ENCODE results near the gene LILRB4. TPM values are rescaled to one million over a fixed set of nuclear protein-coding genes. Genes with fewer than 3 reads are reported as not detected.
"Not testable (repeated sequence)": the region's sequence is repeated elsewhere in the genome, so short reads cannot be mapped to it uniquely, and the experiment has no call there.

The LILRB4 gene
- total RNA-seq, 1 experiment from 2014 or later: not detected

GRCh38 chr19:54673222-54673621 is 10.4 kb downstream of the LILRB4 start:
- Mint-ChIP-seq H3K27ac (no peak overlapping the region), H3K4me1 (peaks cover 2% of the 10 kb centered on the region; the same call in 1 of the 2 replicates), H3K9me3 (peaks cover 35% of the 10 kb centered on the region), H3K36me3 (peaks cover 13% of the 10 kb centered on the region), H3K4me3 (no peak overlapping the region), H3K27me3 (ENCODE audit: low read depth) (no peaks in the 10 kb centered on the region; the same call in 1 of the 2 replicates)
- ChIA-PET CTCF (interaction anchor here (0.6 to 2.9 kb wide), 5 partner anchors 19 to 794 kb away, joined by 3 to 25 read pairs (median 5); no protein-coding TSS in a partner anchor), POLR2A (no interaction called here)
- no peak for DNase-seq (ENCODE audit: low spot score)
- ATAC-seq: no peak
- TF ChIP-seq, protein P1, sequence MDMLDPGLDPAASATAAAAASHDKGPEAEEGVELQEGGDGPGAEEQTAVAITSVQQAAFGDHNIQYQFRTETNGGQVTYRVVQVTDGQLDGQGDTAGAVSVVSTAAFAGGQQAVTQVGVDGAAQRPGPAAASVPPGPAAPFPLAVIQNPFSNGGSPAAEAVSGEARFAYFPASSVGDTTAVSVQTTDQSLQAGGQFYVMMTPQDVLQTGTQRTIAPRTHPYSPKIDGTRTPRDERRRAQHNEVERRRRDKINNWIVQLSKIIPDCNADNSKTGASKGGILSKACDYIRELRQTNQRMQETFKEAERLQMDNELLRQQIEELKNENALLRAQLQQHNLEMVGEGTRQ (CRISPR knock-in tag; IDR thresholded peaks at IDR 0.05): no peak
- no peak for TF ChIP-seq NFE2L1 (CRISPR knock-in tag; IDR thresholded peaks at IDR 0.05)
- TF ChIP-seq, protein P2, sequence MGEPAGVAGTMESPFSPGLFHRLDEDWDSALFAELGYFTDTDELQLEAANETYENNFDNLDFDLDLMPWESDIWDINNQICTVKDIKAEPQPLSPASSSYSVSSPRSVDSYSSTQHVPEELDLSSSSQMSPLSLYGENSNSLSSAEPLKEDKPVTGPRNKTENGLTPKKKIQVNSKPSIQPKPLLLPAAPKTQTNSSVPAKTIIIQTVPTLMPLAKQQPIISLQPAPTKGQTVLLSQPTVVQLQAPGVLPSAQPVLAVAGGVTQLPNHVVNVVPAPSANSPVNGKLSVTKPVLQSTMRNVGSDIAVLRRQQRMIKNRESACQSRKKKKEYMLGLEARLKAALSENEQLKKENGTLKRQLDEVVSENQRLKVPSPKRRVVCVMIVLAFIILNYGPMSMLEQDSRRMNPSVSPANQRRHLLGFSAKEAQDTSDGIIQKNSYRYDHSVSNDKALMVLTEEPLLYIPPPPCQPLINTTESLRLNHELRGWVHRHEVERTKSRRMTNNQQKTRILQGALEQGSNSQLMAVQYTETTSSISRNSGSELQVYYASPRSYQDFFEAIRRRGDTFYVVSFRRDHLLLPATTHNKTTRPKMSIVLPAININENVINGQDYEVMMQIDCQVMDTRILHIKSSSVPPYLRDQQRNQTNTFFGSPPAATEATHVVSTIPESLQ (CRISPR knock-in tag; IDR thresholded peaks at IDR 0.05): no peak
- TF ChIP-seq RORB (CRISPR knock-in tag; IDR thresholded peaks at IDR 0.05): no peak
- no peak for TF ChIP-seq JAZF1 (CRISPR knock-in tag; IDR thresholded peaks at IDR 0.05)
- TF ChIP-seq FOXJ3 (CRISPR knock-in tag; IDR thresholded peaks at IDR 0.05; ENCODE audit: borderline replicate concordance): no peak

GRCh38 chr19:54674021-54674617 is 11.3 kb downstream of the LILRB4 start:
- CTCF ChIA-PET: interaction anchor here (1.2 to 2.9 kb wide), 10 partner anchors 8 to 389 kb away, joined by 3 to 25 read pairs (median 6); partner anchors contain the start of gene RDH13
- ATAC-seq (no peak), DNase-seq (ENCODE audit: low spot score) (no peak)
- TF ChIP-seq ESRRA (CRISPR knock-in tag; IDR thresholded peaks at IDR 0.05; ENCODE audit: borderline replicate concordance) (no peak), ELF4 (CRISPR knock-in tag; IDR thresholded peaks at IDR 0.05; ENCODE audit: low read depth) (no peak), ZNF416 (CRISPR knock-in tag; IDR thresholded peaks at IDR 0.05) (no peak)
- TF ChIP-seq, protein P3, sequence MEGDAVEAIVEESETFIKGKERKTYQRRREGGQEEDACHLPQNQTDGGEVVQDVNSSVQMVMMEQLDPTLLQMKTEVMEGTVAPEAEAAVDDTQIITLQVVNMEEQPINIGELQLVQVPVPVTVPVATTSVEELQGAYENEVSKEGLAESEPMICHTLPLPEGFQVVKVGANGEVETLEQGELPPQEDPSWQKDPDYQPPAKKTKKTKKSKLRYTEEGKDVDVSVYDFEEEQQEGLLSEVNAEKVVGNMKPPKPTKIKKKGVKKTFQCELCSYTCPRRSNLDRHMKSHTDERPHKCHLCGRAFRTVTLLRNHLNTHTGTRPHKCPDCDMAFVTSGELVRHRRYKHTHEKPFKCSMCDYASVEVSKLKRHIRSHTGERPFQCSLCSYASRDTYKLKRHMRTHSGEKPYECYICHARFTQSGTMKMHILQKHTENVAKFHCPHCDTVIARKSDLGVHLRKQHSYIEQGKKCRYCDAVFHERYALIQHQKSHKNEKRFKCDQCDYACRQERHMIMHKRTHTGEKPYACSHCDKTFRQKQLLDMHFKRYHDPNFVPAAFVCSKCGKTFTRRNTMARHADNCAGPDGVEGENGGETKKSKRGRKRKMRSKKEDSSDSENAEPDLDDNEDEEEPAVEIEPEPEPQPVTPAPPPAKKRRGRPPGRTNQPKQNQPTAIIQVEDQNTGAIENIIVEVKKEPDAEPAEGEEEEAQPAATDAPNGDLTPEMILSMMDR (IDR thresholded peaks at IDR 0.05): peak; percentile 46; the same call in 1 of the 2 replicates
- H3K9me3 Mint-ChIP-seq: peaks cover 30% of the 10 kb centered on the region
- no peak overlapping the region for H3K27ac Mint-ChIP-seq
- no peak overlapping the region for H3K4me3 Mint-ChIP-seq
- no peaks in the 10 kb centered on the region; the same call in 1 of the 2 replicates for H3K27me3 Mint-ChIP-seq (ENCODE audit: low read depth)
- H3K36me3 Mint-ChIP-seq: peaks cover 7% of the 10 kb centered on the region
- H3K4me1 Mint-ChIP-seq: peaks cover 2% of the 10 kb centered on the region; the same call in 1 of the 2 replicates
- POLR2A ChIA-PET: interaction anchor here (0.5 kb wide), 1 partner anchor 532 kb away, joined by 5 read pairs; no protein-coding TSS in a partner anchor

GRCh38 chr19:54676210-54676834 is 13.5 kb downstream of the LILRB4 start:
- DNase-seq (ENCODE audit: low spot score); H3K27me3 Mint-ChIP-seq (ENCODE audit: low read depth); H3K27ac Mint-ChIP-seq; H3K4me3 Mint-ChIP-seq; ATAC-seq; H3K36me3 Mint-ChIP-seq; CTCF ChIA-PET; H3K4me1 Mint-ChIP-seq; POLR2A ChIA-PET: not testable (repeated sequence)
- H3K9me3 Mint-ChIP-seq: peaks cover 23% of the 10 kb centered on the region
- TF ChIP-seq, protein P3 (IDR thresholded peaks at IDR 0.05): peak; percentile 60
